ENCODE results near the gene TSC22D2.
"Not testable (repeated sequence)": the region's sequence is repeated elsewhere in the genome, so short reads cannot be mapped to it uniquely, and the experiment has no call there.

The TSC22D2 gene

DNA sequence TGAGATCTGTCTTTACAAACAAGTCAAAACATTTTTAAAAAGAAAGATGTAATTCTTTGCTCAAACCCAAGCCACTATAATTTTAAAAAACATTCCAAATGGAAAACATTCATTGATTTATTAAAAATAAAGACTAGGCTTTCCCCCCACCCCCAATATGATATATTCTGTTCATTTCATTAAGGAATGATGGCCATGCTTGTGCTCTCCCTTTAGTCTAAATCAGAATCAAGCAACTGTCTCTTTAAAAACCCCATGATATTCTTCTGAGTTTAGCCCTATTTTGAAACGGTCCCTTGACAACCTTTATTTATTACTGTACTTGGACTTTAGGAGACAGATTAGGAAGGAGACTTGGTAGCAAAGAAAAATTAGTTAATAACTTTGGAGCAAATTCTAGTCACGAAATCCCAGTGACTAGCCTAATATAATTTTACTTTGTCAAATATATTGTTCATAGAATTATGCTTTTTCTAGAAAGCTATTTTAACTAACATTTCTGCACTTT, 38.4 kb downstream of the TSC22D2 start:
- DNase-seq (ENCODE audit: low read depth in 4 of 4, low spot score in 1 of 4), result no peak

DNA sequence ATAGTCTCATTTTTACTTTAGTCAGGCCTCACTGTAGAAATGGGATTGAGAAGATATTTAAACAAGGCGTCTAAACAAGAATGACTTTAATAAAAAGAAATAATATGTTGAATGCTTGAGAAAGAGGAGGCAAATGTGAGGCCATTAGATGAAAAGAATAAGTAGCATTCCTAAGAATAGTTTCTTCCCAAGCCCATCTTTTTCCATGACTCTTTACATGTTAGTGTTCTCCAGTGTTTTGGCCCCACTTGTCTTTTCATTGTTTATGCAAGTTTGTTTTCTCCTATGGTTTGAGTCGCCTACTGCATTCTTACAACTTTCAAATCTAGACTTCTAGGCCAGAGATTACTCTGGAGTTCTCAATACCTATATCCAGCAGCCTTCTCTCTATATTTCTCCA, 39.0 kb downstream of the TSC22D2 start:
- no peak for DNase-seq (ENCODE audit: low read depth in 4 of 4, low spot score in 1 of 4)

DNA sequence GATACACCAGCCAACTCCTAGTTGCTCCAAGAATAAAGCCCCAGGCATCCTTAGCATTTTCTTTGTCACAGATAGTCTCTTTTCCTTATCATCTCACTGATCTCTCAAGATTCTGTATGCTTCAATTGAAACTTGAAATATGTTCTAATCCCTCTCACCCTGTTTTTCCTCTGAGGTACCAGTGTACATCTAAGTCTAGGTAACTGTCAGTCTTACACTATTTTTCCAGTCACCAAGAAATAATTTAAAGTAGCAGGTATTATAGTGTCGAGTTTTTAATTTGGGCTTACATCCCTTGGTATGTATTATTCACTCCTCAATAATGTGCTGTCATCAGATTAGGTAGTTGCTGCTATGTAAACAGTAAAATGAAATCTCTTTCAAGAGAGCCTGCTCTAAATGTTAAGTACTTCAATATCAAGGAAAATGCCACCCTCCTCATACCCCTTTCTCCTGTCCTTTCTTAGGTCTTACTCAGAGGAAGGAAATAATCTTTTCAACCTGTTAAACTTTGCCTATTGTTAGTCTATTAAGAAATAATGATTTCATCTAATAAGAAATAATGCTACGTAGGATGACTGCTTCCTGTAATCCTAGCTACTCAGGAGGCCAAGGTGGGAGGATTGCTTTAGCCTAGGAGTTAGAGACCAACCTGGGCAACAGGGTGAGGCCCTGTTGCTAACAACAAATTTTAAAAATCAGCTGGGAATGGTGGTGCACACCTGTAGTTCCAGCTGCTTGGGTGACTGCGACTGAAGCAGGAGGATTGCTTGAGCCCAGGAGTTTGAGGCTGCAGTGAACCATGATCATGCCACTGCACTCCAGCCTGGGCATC, 39.8 kb downstream of the TSC22D2 start:
- DNase-seq (ENCODE audit: low read depth in 4 of 4, low spot score in 1 of 4), result no peak

DNA sequence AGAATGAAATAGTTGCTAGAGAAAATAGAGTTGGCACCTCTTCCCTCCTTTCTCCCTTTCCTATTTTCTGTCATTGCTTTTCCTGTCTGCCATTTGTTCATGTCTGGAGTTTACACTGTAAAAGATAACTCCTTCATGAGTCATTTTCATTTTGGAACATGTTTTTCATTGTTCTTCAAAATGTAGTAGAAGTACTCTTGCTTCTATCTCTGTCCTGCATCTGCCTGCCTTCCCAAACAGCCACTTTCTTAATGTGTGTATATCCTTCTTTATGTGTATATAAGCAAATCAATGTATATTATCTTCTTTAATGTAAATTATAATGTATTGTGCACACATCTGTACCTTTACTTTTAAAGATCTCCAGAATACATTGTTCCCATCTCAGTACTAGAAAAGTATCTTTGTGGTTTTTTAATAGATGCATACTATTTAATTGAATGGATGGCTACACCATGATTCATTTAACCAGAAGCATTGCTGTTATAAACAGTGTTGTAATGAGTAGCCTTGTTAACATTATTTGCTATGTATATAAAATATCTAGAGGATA, 41.1 kb downstream of the TSC22D2 start:
- no peak for DNase-seq (ENCODE audit: low read depth in 4 of 4, low spot score in 1 of 4)

DNA sequence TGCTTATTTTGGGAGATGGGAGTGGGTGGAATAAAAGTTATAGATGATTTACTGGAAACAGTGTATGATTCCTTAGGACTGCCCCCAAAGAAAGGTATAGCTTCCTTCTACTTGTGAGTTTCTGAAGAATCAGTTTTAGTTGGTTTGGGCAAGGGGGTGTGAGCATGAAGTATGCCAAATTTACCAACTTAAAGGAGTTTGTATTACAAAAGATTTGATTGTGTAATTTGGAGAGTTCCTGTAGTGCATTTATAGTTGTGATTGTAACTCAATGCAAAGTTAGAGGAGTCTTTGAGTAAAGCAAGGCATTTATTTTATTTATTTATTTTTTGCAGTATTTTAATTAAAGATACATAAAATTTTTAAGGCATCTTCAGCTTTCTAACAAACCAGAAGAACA, 42.8 kb downstream of the TSC22D2 start:
- no peak for DNase-seq (ENCODE audit: low read depth in 4 of 4, low spot score in 1 of 4)

DNA sequence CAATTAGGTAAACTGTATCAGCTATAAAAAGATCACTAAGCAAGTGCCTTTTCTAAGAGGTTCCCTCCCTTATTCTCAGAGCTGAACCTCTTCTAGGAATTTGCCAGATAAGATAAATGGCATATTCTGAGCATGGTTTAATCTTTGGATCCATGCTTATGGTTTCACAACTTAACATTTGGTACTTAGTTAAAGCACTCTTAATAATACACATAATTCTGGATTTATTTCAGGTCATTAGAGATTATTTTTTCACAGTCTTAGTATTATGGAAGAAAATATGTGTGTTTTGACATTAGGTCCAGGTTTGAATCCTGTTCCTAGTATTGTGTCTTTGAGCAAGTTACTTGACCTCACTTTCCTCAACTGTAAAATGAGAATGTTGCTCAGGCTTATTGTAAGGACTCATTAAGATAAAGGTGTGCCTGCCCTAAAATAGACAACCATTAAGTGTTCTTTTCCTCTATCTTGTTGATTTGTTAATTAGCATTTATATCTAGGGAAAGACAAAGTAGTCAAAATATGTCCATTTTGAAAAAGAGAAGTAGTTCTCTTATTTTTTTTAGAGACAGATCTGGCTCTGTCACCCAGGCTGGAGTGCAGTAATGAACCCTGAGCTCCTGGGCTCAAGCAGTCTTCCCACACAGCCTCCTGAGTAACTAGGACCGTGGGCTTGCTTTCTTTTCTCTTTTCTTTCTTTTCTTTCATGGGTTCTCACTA, 43.4 kb downstream of the TSC22D2 start:
- DNase-seq (ENCODE audit: low read depth in 4 of 4, low spot score in 1 of 4), result no peak

DNA sequence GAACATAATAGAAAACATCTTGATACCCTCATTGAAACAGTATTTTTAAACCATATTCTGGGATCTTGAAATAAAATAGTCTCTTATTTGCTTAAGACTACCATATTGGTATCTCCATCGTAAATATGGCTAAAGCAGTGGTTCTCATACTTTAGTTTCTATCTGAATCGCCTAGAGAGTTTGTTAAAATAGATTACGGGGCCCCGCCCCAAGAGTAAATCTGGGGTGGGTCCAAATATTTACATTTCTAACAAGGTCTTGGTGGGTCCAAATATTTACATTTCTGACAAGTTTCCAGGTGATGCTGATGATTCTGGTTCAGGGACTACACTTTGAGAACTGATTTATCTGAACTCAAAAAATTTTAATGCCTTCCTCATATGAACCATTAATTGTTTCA, 45.3 kb downstream of the TSC22D2 start:
- no peak for DNase-seq (ENCODE audit: low read depth in 4 of 4, low spot score in 1 of 4)

DNA sequence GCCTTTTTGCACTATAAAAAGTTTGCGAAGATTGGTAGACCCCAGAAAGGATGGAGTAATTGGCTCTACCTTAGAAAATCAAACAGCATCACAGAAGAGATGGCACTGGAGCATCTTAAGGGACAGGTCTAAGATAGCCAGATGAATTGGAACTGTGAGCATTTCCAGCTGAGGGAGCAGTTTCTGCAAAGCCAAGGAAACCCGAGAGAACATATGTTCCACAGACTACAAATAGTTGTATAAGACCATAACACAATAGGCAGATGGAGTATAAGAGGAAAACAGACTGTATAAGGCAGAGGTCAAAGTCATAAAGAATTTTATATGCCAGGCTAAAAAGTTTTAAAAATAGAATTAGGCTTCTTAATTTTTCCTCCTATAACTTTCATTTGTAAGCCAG, 46.0 kb downstream of the TSC22D2 start:
- no peak for DNase-seq (ENCODE audit: low read depth in 4 of 4, low spot score in 1 of 4)

DNA sequence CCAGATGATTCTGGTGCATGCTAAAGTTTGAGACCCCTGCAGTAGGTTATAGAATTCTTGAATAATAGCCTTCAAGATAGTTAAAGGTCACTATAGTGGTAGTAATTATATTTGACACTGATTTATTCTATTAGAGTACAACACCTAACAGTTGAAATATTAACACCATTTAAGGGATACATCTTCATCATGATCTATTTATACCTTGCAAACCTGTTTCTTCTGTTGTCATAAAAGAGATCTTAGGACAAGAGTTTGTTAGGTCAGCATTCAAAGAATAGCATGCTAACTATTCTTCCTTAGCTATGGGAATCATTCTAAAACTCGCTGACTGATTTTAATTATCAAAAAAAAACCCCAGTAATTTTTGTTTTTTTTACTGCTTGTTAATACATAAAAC, 46.5 kb downstream of the TSC22D2 start:
- DNase-seq (ENCODE audit: low read depth in 4 of 4, low spot score in 1 of 4), result no peak

DNA sequence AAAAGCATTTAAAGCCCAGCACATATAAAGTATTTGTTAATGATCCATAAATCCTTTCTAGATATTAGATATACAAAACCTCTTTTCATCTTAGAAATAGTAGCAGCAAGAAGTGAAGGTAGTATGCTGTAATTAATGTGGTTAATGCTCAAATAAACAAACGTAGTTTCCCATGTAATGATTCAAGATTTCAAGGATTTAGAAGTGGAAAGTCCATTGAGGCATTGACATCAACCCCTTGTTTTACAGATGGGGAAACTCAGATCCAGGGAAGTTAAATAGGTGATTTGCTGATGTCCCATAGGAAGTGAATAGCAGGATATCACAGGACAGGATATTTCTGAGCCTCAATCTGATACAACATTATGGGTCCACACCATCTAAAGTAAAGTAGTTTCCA, 47.2 kb downstream of the TSC22D2 start:
- no peak for DNase-seq (ENCODE audit: low read depth in 4 of 4, low spot score in 1 of 4)

DNA sequence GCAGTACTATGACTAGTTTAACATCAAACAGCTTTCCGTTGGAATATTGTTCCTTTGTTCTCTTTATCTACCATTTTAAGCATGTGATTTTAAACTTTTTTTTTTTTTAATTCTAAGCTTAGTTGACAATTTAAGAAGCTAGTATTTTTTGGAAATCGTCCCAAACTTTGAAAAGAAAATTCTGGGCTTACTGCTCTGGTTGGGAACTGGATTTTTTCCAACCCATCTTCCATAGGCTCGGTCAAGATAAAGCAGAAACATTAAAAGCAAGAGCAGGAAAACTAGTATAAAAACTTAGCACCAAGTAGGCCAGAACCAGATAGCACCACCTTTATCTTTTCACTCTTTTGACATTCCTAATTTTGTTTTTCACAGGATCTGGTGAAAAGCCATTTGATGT, 49.9 kb downstream of the TSC22D2 start:
- no peak for DNase-seq (ENCODE audit: low read depth in 4 of 4, low spot score in 1 of 4)

DNA sequence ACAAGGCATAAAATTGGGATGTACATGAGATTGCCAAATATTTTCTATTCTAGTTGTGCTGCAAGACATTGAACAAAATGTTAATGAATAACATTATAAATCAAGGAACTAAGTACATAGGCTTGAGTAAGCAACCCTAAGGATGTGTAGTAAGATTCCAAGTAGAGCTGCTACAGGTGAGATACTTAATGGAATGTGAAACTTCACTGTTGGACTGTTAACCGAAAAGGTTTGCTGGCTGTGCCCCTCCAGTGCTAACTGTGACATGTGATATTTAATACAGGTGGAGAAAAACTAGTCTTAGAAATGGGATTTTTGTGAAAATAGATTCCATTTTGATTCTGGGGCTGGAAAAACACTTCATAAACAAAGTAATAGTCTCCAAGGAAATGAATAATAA, 52.4 kb downstream of the TSC22D2 start:
- no peak for DNase-seq (ENCODE audit: low read depth in 4 of 4, low spot score in 1 of 4)

DNA sequence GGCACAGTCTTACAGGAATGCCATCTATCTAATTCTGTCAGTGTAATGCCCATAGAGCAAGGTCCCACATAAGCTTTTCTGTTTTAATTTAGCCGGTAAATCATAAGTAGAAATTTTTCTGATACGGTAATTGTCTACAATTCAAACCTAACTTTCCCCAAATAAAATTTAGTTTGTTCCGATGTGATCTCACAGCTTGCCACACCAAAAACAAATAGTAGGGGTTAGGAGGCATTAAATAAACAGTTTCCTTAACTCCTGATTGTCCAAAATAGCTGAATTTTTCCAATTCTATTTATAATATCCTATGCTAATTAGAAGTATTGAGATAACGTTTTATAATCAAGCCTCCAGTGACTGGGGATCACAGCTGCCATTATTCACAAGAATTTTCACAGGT, 53.3 kb downstream of the TSC22D2 start:
- no peak for DNase-seq (ENCODE audit: low read depth in 4 of 4, low spot score in 1 of 4)

DNA sequence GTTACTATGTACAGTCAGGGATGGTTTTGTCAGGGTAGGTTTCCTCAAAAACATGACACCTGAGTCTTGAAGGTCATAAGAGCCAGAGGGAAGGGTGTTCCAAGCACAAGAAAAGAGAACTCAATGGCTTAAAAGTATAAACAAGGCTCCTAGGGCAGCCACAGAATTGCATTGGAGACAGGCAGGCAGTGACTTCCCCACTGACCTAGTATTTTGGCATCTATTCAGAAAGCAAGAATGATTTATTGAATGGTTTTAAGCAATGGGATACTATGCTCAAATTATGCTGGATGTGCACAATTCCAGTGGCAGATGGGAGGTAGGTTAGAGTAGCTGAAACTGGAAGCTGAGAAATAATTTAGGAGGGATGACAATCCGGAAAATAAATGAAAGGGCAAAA, 54.0 kb downstream of the TSC22D2 start:
- no peak for DNase-seq (ENCODE audit: low read depth in 4 of 4, low spot score in 1 of 4)

DNA sequence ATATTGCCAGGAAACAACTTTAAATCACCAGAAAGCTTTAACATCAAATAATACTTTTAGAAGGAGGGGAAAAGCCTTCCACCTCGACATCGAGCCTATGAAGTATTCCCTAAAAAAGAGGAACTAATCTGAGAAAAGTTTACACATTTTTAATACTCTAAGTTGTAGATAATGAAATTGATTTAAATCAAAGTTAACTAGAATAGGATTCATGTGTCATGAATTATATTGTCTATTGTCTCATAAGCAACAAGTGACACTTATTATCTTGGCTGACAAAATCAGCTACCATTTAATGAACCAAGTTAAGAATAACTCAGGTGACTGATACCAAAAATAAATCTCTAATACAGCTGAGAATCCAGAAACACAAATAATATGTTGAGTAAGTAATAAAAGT, 56.6 kb downstream of the TSC22D2 start:
- DNase-seq (ENCODE audit: low read depth in 4 of 4, low spot score in 1 of 4), result no peak

DNA sequence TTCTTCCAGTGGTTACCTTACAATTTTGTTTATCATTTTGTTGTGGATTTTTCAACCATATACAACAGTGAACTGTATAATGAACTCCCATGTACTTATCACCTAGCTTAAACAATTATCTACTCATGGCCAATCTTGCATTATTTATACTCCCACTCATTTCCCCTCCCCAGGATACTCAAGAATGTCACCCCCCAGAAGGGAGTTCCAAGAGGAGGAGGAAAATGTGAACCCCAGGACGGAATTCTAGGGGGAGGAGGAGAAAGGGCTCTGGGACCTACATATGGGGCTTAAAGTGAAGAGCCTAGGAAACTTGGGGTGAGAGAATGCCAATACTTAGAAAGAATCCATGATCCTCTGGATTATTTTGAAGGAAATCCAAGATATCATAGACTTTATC, 59.3 kb downstream of the TSC22D2 start:
- DNase-seq (ENCODE audit: low read depth in 4 of 4, low spot score in 1 of 4), result no peak

DNA sequence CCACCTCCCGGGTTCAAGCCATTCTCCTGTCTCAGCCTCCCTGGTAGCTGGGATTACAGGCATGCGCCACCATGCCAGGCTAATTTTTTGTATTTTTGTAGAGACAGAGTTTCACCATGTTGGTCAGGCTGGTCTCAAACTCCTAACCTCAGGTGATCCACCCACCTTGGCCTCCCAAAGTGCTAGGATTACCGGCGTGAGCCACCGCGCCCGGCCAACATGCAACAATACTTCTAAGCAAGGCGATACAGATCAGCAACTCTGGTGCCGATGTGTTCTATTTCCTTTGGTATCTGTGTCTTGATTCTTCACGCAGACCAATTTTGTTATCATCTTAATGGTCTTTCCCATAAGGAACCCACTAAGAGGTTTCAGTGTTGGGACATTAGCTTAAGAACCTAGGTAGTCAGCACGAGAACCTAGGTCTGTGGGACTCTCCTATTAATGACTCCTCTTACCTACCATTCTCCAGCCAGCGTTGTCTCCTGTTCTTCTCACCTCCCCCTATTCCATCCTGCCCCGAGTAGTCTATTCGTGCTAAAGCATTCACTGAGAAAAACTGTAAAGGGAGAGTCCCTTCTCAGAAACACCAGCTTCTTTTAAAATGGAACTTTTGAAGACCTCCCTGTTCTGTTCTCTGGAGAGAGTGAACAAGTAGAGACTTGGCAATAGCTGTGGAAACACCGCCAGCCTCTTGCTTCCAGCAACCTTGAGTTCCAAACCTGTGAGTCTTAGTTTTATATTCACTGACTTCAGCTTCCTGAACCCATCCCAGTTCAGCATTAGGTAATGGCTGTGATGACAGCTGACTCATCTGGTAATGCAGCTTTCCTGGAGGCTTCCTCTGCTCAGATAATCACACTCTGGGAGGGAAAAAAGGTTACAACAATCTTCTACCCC, 61.2 kb downstream of the TSC22D2 start:
- no peak for DNase-seq (ENCODE audit: low read depth in 4 of 4, low spot score in 1 of 4)

DNA sequence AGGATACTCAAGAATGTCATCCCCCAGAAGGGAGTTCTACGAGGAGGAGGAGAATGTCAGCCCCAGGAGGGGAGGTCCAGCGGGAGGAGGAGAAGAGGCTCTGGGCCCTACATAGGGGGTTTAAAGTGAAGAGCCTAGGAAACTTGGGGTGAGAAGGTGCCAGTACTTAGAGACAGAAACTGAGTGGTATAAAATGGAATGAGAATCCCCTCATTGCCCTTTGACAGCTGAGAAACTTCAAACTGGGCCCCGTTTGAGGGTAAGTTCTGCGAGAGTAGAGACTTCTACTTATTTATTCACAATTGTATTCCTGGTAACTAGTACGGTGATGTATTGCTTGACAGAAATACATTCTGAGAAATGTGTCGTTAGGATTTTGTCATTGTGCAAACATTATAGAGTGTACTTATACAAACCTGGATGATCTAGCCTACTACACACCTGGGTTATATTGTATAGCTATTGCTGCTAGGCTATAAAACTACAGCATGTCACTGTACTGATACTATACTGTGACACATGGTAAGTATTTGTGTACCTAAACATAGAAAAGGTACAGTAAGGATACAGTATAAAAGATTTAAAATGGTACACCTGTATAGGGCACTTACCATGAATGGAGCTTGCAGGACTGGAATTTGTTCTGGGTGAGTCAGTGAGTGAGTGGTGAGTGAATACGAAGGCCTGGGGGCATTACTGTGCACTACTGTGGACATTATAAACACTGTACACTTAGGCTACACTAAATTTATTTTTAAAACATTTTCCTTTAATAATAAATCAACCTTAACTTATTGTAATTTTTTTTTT, 62.0 kb downstream of the TSC22D2 start:
- DNase-seq (ENCODE audit: low read depth in 4 of 4, low spot score in 1 of 4), result no peak

DNA sequence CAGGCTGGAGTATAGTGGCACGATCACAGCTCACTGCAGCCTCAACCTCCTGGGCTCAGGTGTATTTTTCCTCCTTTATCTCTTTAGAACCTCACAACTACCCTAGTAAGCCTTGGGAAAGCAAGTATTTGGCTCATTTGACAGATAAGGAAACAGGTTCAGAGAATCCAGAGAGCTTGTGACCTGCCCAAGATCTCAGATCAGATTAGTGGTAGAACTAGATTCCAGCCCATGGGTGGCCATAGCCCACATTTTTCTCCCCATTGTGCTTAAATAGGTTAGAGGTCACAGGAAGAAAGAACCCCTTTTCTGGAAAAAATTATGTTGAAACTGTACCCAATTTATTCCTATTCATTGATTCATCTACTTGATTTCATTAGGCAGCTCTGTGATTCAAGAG, 64.3 kb downstream of the TSC22D2 start:
- DNase-seq (ENCODE audit: low read depth in 4 of 4, low spot score in 1 of 4), result no peak

DNA sequence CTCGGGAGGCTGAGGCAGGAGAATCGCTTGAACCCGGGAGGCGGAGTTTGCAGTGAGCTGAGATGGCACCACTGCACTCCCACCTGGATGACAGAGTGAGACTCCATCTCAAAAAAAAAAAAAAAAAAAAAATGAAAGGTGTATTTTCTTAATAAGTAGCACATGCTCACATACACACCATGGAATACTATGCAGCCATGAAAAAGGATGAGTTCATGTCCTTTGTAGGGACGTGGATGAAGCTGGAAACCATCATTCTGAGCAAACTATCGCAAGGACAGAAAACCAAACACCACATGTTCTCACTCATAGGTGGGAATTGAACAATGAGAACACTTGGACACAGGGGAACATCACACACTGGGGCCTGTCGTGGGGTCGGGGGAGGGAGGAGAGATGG, 65.1 kb downstream of the TSC22D2 start:
- not testable (repeated sequence) for DNase-seq (ENCODE audit: low read depth in 4 of 4, low spot score in 1 of 4)

Measured in stimulated activated CD4-positive, alpha-beta T cell treated with anti-CD3 and anti-CD28 coated beads, Interleukin-1b, Interleukin-23, amount 100 ng/mL, for 24 hours (primary cell).